CD4-positive, CD25-positive, alpha-beta regulatory T cell (primary cell): ENCODE results near the gene DLGAP5. TPM values are rescaled to one million over a fixed set of nuclear protein-coding genes. Genes with fewer than 3 reads are reported as not detected.

Experiments
- ATAC-seq, 2 donors: fragments of 150-1000 bp; cut with Tn5 transposase; one replicate each; pipeline ENCODE4 v1.10.0; 2021; ENCODE audit warnings: low read depth in 2 of 2, moderate number of reproducible peaks in 2 of 2, moderate library complexity in 1 of 2
- DNase-seq, 3 donors: peaks; one replicate each; pipeline versions ENCODE4 v3.0.0 to v3.0.0-alpha.2; 2012 to 2022; ENCODE audit warnings: mixed read lengths in 1 of 3
- H3K27ac ChIP-seq: one replicate; pipeline ENCODE4 v1.7.0; 2013; ENCODE audit warnings: mild to moderate bottlenecking, low read length; ENCODE audit not compliant: insufficient read depth, poor library complexity, severe bottlenecking
- H3K27me3 ChIP-seq: one replicate; pipeline ENCODE4 v1.7.0; 2013; ENCODE audit warnings: low read length; ENCODE audit not compliant: control insufficient read depth, insufficient read depth
- H3K36me3 ChIP-seq: one replicate; pipeline ENCODE4 v1.7.0; 2013; ENCODE audit warnings: mild to moderate bottlenecking, low read length, moderate library complexity; ENCODE audit not compliant: control insufficient read depth, insufficient read depth
- H3K4me1 ChIP-seq: 2 replicates; pipeline ENCODE4 v1.7.0; 2013; ENCODE audit warnings: mild to moderate bottlenecking, low read length; ENCODE audit not compliant: insufficient read depth, control insufficient read depth, poor library complexity, severe bottlenecking
- H3K4me3 ChIP-seq: one replicate; pipeline ENCODE4 v1.7.0; 2013; ENCODE audit warnings: low read depth, mild to moderate bottlenecking, low read length, moderate library complexity
- H3K9me3 ChIP-seq, 2 experiments: 1 replicate in 1 of 2; 2 replicates in 1 of 2; pipeline ENCODE4 v1.7.0; 2013; ENCODE audit warnings: low read length in 2 of 2, mild to moderate bottlenecking in 1 of 2, moderate library complexity in 1 of 2; ENCODE audit not compliant: control insufficient read depth in 2 of 2
- H3K27ac Mint-ChIP-seq, 3 donors: one replicate each; pipeline ENCODE4 v1.8.0; 2020 to 2022; ENCODE audit warnings: mild to moderate bottlenecking in 3 of 3, mixed read lengths in 3 of 3, moderate library complexity in 2 of 3
- H3K27me3 Mint-ChIP-seq: one replicate; pipeline ENCODE4 v1.8.0; 2022; ENCODE audit warnings: mild to moderate bottlenecking, mixed read lengths
- H3K36me3 Mint-ChIP-seq: one replicate; pipeline ENCODE4 v1.8.0; 2020; ENCODE audit warnings: mixed read lengths
- H3K4me1 Mint-ChIP-seq, 4 donors: one replicate each; pipeline ENCODE4 v1.8.0; 2020 to 2022; ENCODE audit warnings: mixed read lengths in 4 of 4, mild to moderate bottlenecking in 1 of 4
- H3K4me3 Mint-ChIP-seq, 4 donors: one replicate each; pipeline ENCODE4 v1.8.0; 2020 to 2022; ENCODE audit warnings: mild to moderate bottlenecking in 4 of 4, mixed read lengths in 4 of 4, moderate library complexity in 3 of 4
- H3K9me3 Mint-ChIP-seq, 7 donors: one replicate each; pipeline ENCODE4 v1.8.0; 2020 to 2022; ENCODE audit warnings: mixed read lengths in 7 of 7, mild to moderate bottlenecking in 3 of 7, moderate library complexity in 2 of 7
- polyA plus RNA-seq, 4 donors: library from polyadenylated mRNA; unstranded; fragments of 300-500 nt; fragmentation: Illumina TruSeq; gene quantifications; one replicate each; pipeline ENCODE4 v1.2.3, GENCODE V29; 2021
- total RNA-seq: library from RNA; stranded (reverse); gene quantifications from one replicate; pipeline ENCODE4 v1.2.3, GENCODE V29; 2022

Gene DLGAP5
- total and polyA plus RNA-seq, 5 donors from 2014 or later, result 0.67 to 4.1 (median 2.0) TPM

DNA sequence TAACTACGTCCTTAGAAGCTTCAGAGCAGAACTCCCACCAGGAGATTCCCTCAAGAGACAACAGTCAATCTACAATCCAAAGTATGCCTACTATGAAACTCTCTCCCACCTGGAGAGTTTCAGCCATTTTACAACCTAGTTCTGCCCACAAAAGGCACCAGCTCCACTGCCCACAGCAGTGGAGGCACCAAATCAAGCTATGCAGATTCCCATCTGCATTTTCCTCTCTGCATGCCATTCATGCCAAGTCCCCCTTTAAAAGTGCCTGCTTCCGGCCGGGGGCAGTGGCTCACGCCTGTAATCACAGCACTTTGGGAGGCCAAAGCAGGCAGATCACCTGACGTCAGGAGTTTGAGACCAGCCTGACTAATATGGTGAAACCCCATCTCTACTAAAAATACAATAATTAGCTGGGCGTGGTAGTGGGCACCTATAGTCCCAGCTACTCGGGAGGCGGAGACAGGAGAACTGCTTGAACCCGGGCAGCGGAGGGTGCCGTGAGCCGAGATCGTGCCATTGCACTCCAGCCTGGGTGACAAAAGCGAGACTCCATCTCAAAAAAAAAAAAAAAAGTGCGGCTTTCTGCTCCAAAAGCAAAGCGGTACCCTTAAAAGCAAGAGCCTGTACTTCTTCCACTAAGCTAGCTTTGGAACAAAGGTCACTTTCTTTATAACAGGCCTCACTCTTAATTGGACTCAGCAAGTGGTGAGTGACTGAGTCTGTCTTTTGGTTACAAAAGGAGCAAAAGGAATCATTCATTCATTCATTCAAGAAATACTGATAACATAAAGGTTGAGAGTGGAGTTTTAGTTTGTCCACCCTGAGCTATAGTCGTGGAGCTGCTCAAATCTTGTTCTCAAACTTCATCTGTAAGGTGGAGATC, 10.1 kb upstream of the DLGAP5 start:
- ATAC-seq (no peak), DNase-seq (no peak)
- H3K4me1 Mint-ChIP-seq, result no peaks in the 10 kb centered on the region
- no peaks in the 10 kb centered on the region for H3K9me3 Mint-ChIP-seq
- Histone ChIP-seq H3K4me3 (no peak overlapping the region), H3K9me3 (no peaks in the 10 kb centered on the region), H3K27ac (no peak overlapping the region), H3K36me3 (no peaks in the 10 kb centered on the region), H3K4me1 (no peaks in the 10 kb centered on the region), H3K27me3 (peaks cover 11% of the 10 kb centered on the region)
- no peak overlapping the region for H3K27ac Mint-ChIP-seq
- peaks cover 4% of the 10 kb centered on the region for H3K27me3 Mint-ChIP-seq
- H3K4me3 Mint-ChIP-seq, result no peak overlapping the region
- peaks cover 3% of the 10 kb centered on the region for H3K36me3 Mint-ChIP-seq

DNA sequence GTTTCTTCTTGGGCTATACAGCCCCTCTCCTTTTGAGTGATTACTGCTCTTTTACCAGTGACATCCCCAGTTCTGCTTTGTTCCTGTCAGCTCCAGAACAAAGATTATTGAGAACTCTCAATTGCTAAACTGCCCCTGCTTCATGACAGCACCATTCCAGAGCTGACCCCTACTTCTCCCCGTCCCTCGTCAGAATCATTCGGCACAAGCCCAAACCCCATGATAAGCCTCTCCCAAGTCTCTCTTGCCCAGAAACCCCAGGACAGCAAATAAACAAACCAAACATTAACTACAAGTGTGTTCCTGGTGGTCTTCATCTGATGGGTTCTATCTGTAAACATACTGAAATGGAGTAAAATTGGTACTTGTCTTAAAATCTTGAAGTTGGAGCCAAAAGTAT, 9.3 kb upstream of the DLGAP5 start:
- DNase-seq (no peak), ATAC-seq (no peak)
- Mint-ChIP-seq H3K4me3 (no peak overlapping the region), H3K27me3 (peaks cover 4% of the 10 kb centered on the region), H3K27ac (no peak overlapping the region), H3K9me3 (no peaks in the 10 kb centered on the region), H3K4me1 (no peaks in the 10 kb centered on the region), H3K36me3 (peaks cover 3% of the 10 kb centered on the region)
- no peaks in the 10 kb centered on the region for H3K9me3 ChIP-seq
- no peak overlapping the region for H3K27ac ChIP-seq
- H3K36me3 ChIP-seq, result no peaks in the 10 kb centered on the region
- peaks cover 11% of the 10 kb centered on the region for H3K27me3 ChIP-seq
- no peak overlapping the region for H3K4me3 ChIP-seq
- no peaks in the 10 kb centered on the region for H3K4me1 ChIP-seq

DNA sequence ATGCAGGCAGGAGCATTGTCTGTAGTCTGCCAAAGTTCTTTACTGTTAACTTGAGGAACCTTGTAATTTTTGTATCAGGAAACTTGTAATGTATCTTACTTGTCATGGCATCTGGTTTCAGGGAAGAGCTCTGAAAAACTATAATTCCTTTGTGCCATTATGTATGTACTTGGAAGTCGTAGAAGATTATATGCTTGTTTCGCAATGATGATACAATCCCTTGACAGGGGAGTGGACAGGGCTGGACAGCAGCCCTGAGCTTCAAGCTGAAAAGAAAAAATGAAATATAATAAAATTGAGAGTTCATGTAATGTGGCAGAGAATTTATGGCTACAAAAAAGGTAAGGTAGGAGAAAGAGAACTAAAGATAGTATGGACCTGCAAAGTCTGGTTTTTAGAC, 7.4 kb upstream of the DLGAP5 start:
- no peaks in the 10 kb centered on the region for H3K36me3 ChIP-seq
- H3K9me3 ChIP-seq, result no peaks in the 10 kb centered on the region
- Mint-ChIP-seq H3K4me3 (no peak overlapping the region), H3K36me3 (peaks cover 3% of the 10 kb centered on the region), H3K9me3 (peaks cover 0 to under 1% (median 0%) of the 10 kb centered on the region in 7 donors), H3K27me3 (no peaks in the 10 kb centered on the region), H3K4me1 (peaks cover 0 to 2% (median 0%) of the 10 kb centered on the region in 4 donors), H3K27ac (no peak overlapping the region)
- H3K27me3 ChIP-seq, result peaks cover 9% of the 10 kb centered on the region
- no peak overlapping the region for H3K4me3 ChIP-seq
- DNase-seq (no peak), ATAC-seq (no peak)
- no peak overlapping the region for H3K27ac ChIP-seq
- no peaks in the 10 kb centered on the region for H3K4me1 ChIP-seq

DNA sequence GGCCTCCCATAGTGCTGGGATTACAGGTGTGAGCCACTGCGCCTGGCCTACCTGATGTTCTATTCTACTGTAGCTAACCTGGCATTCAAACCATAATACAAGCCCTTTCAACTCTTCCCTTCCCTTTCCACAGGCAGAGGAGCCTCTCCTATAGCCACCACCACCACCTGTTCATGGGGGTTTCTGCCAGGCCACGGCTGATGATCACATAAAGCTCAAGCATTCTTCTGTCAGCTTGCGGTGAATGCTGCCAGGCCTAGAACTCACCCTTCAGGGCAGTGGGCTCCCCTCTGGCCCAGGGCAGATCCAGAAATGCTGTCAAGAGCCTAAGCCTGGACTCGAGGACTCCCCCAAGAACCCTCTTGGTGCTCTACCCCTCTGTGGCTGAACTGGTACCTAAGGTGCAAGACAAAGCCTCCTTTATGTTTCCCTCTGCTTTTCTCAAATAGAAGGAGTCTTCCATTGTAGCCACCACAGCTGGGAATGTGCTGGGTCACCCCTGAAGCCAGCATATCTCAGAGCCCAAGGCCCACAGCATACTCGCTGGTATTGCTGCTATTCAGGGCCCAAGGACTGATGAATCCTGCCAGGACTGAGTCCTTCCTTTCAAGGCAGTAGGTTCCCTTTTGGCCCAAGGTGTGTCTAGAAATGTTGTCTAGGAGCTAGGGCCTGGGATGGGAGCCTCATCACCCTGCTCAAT, 3.4 kb upstream of the DLGAP5 start:
- H3K4me1 Mint-ChIP-seq, result peaks cover 12 to 27% (median 17%) of the 10 kb centered on the region in 4 donors
- peak overlapping the region in 2 of 4 donors; percentile 28 to 69 for H3K4me3 Mint-ChIP-seq
- ATAC-seq (no peak), DNase-seq (no peak)
- H3K4me3 ChIP-seq, result no peak overlapping the region
- no peaks in the 10 kb centered on the region for H3K9me3 ChIP-seq
- no peak overlapping the region for H3K27ac Mint-ChIP-seq
- peaks cover 12% of the 10 kb centered on the region for H3K4me1 ChIP-seq
- no peaks in the 10 kb centered on the region for H3K27me3 Mint-ChIP-seq
- H3K36me3 Mint-ChIP-seq, result no peaks in the 10 kb centered on the region
- no peaks in the 10 kb centered on the region for H3K36me3 ChIP-seq
- H3K27ac ChIP-seq, result no peak overlapping the region
- peaks cover 0 to 2% (median 0%) of the 10 kb centered on the region in 7 donors for H3K9me3 Mint-ChIP-seq
- peaks cover 8% of the 10 kb centered on the region for H3K27me3 ChIP-seq

DNA sequence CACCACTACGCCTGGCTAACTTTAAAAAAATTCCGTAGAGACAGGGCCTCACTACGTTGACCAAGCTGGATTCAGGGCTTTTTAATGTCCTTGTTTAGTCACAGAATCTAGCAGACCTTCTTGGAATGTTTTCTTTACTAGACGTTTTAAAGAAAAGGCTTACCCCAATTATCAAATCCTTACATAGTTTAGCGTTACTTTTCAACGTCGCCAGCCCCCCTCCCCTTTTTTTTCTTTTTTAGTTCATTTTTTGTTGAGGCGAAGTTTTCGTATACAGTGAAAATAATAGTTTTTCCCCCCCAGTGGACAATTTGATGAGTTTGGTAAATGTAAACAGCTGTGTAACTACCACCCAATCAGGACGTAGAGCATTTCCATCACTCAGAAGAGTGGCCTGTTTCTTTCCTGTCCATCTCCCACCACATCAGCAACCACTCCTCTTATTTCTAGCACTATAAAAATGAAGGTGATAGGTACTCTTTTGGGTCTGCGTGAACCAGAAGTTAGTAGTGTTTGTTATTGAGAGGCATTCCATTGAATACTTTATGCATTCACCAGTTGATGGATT, 753 bp upstream of the DLGAP5 start:
- DNase-seq (no peak), ATAC-seq (no peak)
- Mint-ChIP-seq H3K36me3 (no peaks in the 10 kb centered on the region), H3K9me3 (peaks cover 0 to 2% (median 0%) of the 10 kb centered on the region in 7 donors), H3K27me3 (no peaks in the 10 kb centered on the region), H3K27ac (peak overlapping the region; percentile 11 to 84 (median 79)), H3K4me3 (peak overlapping the region; percentile 86 to 96 (median 94)), H3K4me1 (peaks cover 12 to 35% (median 18%) of the 10 kb centered on the region in 4 donors)
- Histone ChIP-seq H3K27ac (peak overlapping the region; percentile 68), H3K4me3 (peak overlapping the region; percentile 86), H3K27me3 (no peaks in the 10 kb centered on the region), H3K36me3 (no peaks in the 10 kb centered on the region), H3K4me1 (peaks cover 24% of the 10 kb centered on the region), H3K9me3 (no peaks in the 10 kb centered on the region)

DNA sequence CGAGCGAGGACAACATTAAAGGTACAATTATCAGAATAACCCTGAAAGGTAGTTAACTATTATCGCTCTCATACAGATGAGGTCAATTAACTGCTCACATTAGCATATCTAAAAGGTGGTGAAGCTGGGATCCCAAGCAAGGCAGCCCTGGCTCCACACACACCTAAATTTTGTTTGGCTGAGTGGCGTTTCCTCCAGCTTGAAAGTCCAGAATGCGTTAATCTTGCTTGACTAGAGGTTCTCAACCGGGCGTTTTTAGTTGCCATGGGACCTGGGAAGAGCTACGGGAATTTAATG, 531 bp downstream of the DLGAP5 start:
- peak overlapping the region; percentile 86 to 96 (median 94) for H3K4me3 Mint-ChIP-seq
- peaks cover 0 to 2% (median 0%) of the 10 kb centered on the region in 7 donors for H3K9me3 Mint-ChIP-seq
- no peaks in the 10 kb centered on the region for H3K27me3 ChIP-seq
- H3K27ac Mint-ChIP-seq, result peak overlapping the region in 1 of 3 donors; percentile 79
- no peak for DNase-seq
- no peak for ATAC-seq
- no peaks in the 10 kb centered on the region for H3K9me3 ChIP-seq
- H3K27ac ChIP-seq, result peak overlapping the region; percentile 68
- H3K36me3 Mint-ChIP-seq, result no peaks in the 10 kb centered on the region
- peak overlapping the region; percentile 86 for H3K4me3 ChIP-seq
- no peaks in the 10 kb centered on the region for H3K36me3 ChIP-seq
- H3K27me3 Mint-ChIP-seq, result no peaks in the 10 kb centered on the region
- peaks cover 12 to 40% (median 22%) of the 10 kb centered on the region in 4 donors for H3K4me1 Mint-ChIP-seq
- H3K4me1 ChIP-seq, result peaks cover 24% of the 10 kb centered on the region

DNA sequence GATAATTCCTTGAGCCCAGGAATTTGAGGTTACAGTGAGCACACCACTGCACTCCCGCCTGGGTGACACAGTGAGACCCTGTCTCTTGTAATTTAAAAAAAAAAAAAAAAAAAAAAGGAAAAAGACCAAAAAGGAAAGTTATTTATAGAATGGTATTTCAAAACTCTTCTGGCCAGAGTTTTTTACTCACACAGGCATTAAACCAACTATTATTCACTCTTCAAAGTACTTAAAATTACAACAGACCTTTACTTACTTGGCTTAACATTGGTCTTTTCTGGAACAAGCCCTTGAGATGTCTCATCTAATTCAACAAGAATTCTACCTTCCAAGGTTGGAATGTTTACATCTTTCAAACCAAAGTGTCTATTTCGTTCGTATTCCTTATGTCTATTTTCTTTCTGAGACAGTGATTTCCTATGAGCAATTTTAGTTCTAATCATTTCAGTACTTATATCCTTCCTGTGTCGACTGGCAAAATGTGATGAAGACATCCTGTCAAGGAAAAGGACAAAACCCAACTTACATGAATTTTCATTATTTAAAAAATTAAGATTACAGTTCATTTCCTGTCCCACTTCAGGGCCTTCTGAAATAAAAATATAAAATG, 2.6 kb downstream of the DLGAP5 start:
- Histone ChIP-seq H3K27ac (no peak overlapping the region), H3K4me3 (no peak overlapping the region), H3K27me3 (no peaks in the 10 kb centered on the region), H3K4me1 (peaks cover 24% of the 10 kb centered on the region), H3K36me3 (no peaks in the 10 kb centered on the region), H3K9me3 (no peaks in the 10 kb centered on the region)
- Mint-ChIP-seq H3K4me3 (peak overlapping the region in 2 of 4 donors; percentile 84 to 86), H3K4me1 (peaks cover 12 to 38% (median 22%) of the 10 kb centered on the region in 4 donors), H3K27me3 (no peaks in the 10 kb centered on the region), H3K9me3 (peaks cover 0 to 2% (median 0%) of the 10 kb centered on the region in 7 donors), H3K27ac (peak overlapping the region in 1 of 3 donors; percentile 46), H3K36me3 (no peaks in the 10 kb centered on the region)
- DNase-seq (no peak), ATAC-seq (no peak)
